ENCODE results near the gene SYMPK.

SYMPK gene

DNA sequence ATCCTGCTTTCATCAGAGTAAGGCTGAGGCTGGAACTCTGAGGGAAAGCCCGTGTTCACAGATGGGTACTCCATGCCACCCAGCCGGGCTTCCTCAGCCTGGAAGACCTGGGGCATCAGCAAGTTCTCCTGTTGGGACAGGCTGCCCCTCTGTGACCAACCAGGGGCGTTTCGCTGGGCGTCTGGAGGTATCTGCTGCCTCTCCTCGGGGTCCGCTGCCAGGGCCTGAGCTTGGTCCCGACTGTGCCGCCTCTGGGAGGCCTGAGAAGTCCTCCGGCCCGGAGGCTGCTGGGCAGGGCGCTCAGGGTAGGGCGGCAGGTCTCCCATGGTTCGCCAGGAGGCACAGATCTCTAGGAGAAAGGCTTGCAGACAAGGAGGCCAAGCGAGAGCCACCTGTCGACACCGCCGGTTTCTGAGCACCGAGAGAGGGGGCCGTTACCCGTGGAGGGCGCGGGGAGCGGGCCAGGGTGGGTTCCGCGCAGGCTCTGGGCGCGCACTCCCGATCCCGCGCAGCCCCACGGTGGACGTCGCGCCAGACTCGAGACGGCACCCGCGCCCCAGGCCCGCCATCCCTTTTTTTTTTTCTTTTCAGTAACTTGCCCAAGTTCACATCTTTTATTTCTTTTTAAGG, 48.0 kb downstream of the SYMPK start, which contains the start of gene RSPH6A:
TSS of gene RSPH6A (minus strand) at position 458 of the 630 bp plus-strand sequence. CDS start at position 326, 132 bp downstream.
- TF ChIP-seq EZH2 (IDR thresholded peaks at IDR 0.05; ENCODE audit: borderline replicate concordance, low read depth, low read length, severe bottlenecking): no peak
- TF ChIP-seq, protein P1, sequence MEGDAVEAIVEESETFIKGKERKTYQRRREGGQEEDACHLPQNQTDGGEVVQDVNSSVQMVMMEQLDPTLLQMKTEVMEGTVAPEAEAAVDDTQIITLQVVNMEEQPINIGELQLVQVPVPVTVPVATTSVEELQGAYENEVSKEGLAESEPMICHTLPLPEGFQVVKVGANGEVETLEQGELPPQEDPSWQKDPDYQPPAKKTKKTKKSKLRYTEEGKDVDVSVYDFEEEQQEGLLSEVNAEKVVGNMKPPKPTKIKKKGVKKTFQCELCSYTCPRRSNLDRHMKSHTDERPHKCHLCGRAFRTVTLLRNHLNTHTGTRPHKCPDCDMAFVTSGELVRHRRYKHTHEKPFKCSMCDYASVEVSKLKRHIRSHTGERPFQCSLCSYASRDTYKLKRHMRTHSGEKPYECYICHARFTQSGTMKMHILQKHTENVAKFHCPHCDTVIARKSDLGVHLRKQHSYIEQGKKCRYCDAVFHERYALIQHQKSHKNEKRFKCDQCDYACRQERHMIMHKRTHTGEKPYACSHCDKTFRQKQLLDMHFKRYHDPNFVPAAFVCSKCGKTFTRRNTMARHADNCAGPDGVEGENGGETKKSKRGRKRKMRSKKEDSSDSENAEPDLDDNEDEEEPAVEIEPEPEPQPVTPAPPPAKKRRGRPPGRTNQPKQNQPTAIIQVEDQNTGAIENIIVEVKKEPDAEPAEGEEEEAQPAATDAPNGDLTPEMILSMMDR (IDR thresholded peaks at IDR 0.05; ENCODE audit: borderline replicate concordance, extremely low read depth, low read length, poor library complexity, severe bottlenecking): no peak
- Histone ChIP-seq H3K27me3 (ENCODE audit: insufficient read depth, low read length, poor library complexity) (no peaks in the 10 kb centered on the region), H3K9me3 (ENCODE audit: insufficient read depth, low read length, severe bottlenecking) (no peaks in the 10 kb centered on the region), H3K36me3 (ENCODE audit: insufficient read depth, low read length) (peaks cover 38% of the 10 kb centered on the region), H3K4me1 (ENCODE audit: insufficient read depth, low read length) (peaks cover 16% of the 10 kb centered on the region), H3K27ac (ENCODE audit: low read length) (no peak within 1 kb of the TSS), H3K4me2 (ENCODE audit: insufficient read depth, low read length) (no peak within 1 kb of the TSS), H3K4me3 (ENCODE audit: low read depth in 1 of 2, low read length in 2 of 2) (no peak within 1 kb of the TSS), H3K79me2 (ENCODE audit: insufficient read depth, low read length) (no peaks in the 10 kb centered on the region), H3K9ac (ENCODE audit: low read depth, low read length) (no peak within 1 kb of the TSS), H4K20me1 (ENCODE audit: insufficient read depth, low read length) (peaks cover 12% of the 10 kb centered on the region), H2AFZ (ENCODE audit: low read depth, low read length) (no peak within 1 kb of the TSS)
- ATAC-seq (ENCODE audit: insufficient read depth, low read depth) (no peak), DNase-seq (no peak)

DNA sequence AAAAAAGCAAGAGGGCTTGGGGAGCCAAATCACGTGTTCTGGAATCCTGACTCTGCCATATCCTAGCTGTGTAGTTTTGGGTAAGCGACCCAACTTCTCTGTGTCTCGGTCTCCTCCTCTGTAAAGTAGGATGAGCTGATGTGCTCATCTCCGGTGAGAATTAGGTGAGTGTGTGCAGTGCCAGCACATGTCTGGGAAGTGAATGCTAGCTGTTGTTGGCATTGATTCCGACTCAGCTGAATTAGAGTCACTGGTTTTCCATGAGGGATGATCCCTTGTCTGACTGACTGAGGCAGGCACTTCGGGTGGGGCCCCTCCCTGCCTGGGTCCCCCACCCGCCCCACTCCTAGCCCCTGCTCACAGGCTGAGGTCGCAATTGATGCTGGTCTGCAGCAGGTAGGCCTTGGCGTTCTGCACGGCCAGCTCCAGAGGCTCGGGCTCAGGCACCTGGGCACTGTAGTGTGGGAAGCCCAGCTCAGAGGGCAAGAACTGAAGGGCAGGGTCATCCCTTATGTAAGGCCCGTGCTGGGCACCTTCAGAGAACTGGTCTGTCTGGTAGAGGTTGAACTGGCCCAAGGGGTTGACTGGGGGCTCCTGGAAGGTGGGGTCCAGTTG, 48.7 kb downstream of the SYMPK start:
- Histone ChIP-seq H3K27ac (ENCODE audit: low read length) (no peak overlapping the region), H4K20me1 (ENCODE audit: insufficient read depth, low read length) (peaks cover 9% of the 10 kb centered on the region; the same call in 1 of the 2 replicates), H3K4me1 (ENCODE audit: insufficient read depth, low read length) (peaks cover 23% of the 10 kb centered on the region), H3K9me3 (ENCODE audit: insufficient read depth, low read length, severe bottlenecking) (no peaks in the 10 kb centered on the region), H3K4me2 (ENCODE audit: insufficient read depth, low read length) (no peak overlapping the region), H3K79me2 (ENCODE audit: insufficient read depth, low read length) (no peaks in the 10 kb centered on the region), H3K9ac (ENCODE audit: low read depth, low read length) (no peak overlapping the region), H3K4me3 (ENCODE audit: low read depth in 1 of 2, low read length in 2 of 2) (no peak overlapping the region), H3K36me3 (ENCODE audit: insufficient read depth, low read length) (peaks cover 31% of the 10 kb centered on the region), H2AFZ (ENCODE audit: low read depth, low read length) (no peak overlapping the region), H3K27me3 (ENCODE audit: insufficient read depth, low read length, poor library complexity) (no peaks in the 10 kb centered on the region)
- no peak for TF ChIP-seq EZH2 (IDR thresholded peaks at IDR 0.05; ENCODE audit: borderline replicate concordance, low read depth, low read length, severe bottlenecking)
- TF ChIP-seq, protein P1 (IDR thresholded peaks at IDR 0.05; ENCODE audit: borderline replicate concordance, extremely low read depth, low read length, poor library complexity, severe bottlenecking): no peak
- ATAC-seq (ENCODE audit: insufficient read depth, low read depth): no peak
- no peak for DNase-seq

DNA sequence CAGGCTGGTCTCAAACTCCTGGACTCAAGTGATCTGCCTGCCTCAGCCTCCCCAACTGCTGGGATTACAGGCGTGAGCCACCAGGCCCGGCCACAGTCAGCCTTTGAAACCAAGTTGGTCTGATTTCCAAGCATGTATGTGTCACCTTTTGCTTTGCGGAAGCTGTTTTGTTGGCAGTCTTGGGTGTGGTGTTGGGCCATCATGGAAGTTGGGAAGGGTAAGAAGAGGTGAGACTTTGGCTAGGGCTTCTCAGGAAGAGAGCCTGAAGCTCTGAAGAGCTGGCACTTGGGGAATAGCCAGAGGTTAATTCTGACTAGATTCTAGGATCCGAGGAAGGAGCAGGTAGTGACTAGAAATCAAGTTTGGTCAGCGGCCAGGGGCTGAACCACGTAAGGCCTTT, 50.6 kb downstream of the SYMPK start:
- no peaks in the 10 kb centered on the region for H3K79me2 ChIP-seq (ENCODE audit: insufficient read depth, low read length)
- no peak overlapping the region for H3K27ac ChIP-seq (ENCODE audit: low read length)
- no peak overlapping the region for H3K4me3 ChIP-seq (ENCODE audit: low read depth in 1 of 2, low read length in 2 of 2)
- peaks cover 18% of the 10 kb centered on the region for H3K4me1 ChIP-seq (ENCODE audit: insufficient read depth, low read length)
- H3K9me3 ChIP-seq (ENCODE audit: insufficient read depth, low read length, severe bottlenecking): no peaks in the 10 kb centered on the region
- peaks cover 2% of the 10 kb centered on the region; the same call in 1 of the 2 replicates for H4K20me1 ChIP-seq (ENCODE audit: insufficient read depth, low read length)
- no peaks in the 10 kb centered on the region for H3K27me3 ChIP-seq (ENCODE audit: insufficient read depth, low read length, poor library complexity)
- DNase-seq: no peak
- no peak overlapping the region for H3K9ac ChIP-seq (ENCODE audit: low read depth, low read length)
- TF ChIP-seq, protein P1 (IDR thresholded peaks at IDR 0.05; ENCODE audit: borderline replicate concordance, extremely low read depth, low read length, poor library complexity, severe bottlenecking): no peak
- TF ChIP-seq EZH2 (IDR thresholded peaks at IDR 0.05; ENCODE audit: borderline replicate concordance, low read depth, low read length, severe bottlenecking): no peak
- peaks cover 17% of the 10 kb centered on the region for H3K36me3 ChIP-seq (ENCODE audit: insufficient read depth, low read length)
- no peak for ATAC-seq (ENCODE audit: insufficient read depth, low read depth)
- no peak overlapping the region for H2AFZ ChIP-seq (ENCODE audit: low read depth, low read length)
- no peak overlapping the region for H3K4me2 ChIP-seq (ENCODE audit: insufficient read depth, low read length)
